Activated CD4-positive, CD25-positive, alpha-beta regulatory T cell treated with anti-CD3 and anti-CD28 coated beads, Interleukin-2, amount 50 U/mL, for 16 hours (primary cell): Measurements from ENCODE around the gene STK32B.
"Not testable (repeated sequence)": the region's sequence is repeated elsewhere in the genome, so short reads cannot be mapped to it uniquely, and the experiment has no call there.

Experiments used
- DNase-seq: peaks from one replicate; pipeline ENCODE4 v3.0.0-alpha.2; 2020; ENCODE audit warnings: low read depth, low spot score

The STK32B gene

GRCh38 chr4:5051278-5052203, at the start of gene STK32B:
Gene STK32B (plus strand): TSS chr4:5051480.
- DNase-seq, result no peak

- DNase-seq, result not testable (repeated sequence)
These were observed 49.6 kb upstream of the STK32B start for GRCh38 chr4:5001641-5002040.

- no peak for DNase-seq
These were observed 47.9 kb upstream of the STK32B start for GRCh38 chr4:5003372-5003857.

- DNase-seq, result no peak
These were observed 47.4 kb upstream of the STK32B start for GRCh38 chr4:5003918-5004317.

GRCh38 chr4:5004496-5004895, 46.8 kb upstream of the STK32B start:
- DNase-seq, result no peak

- DNase-seq, result not testable (repeated sequence)
These were observed 44.3 kb upstream of the STK32B start for GRCh38 chr4:5006932-5007331.

- no peak for DNase-seq
These were observed 41.5 kb upstream of the STK32B start for GRCh38 chr4:5009796-5010195.

- DNase-seq, result no peak
These were observed 40.3 kb upstream of the STK32B start for GRCh38 chr4:5010984-5011383.

- no peak for DNase-seq
These were observed 38.9 kb upstream of the STK32B start for GRCh38 chr4:5012244-5012898.

- DNase-seq, result no peak
These were observed 38.3 kb upstream of the STK32B start for GRCh38 chr4:5012958-5013357.

GRCh38 chr4:5014007-5014682, 37.1 kb upstream of the STK32B start:
- no peak for DNase-seq

- no peak for DNase-seq
These were observed 33.2 kb upstream of the STK32B start for GRCh38 chr4:5018096-5018495.

GRCh38 chr4:5018603-5019002, 32.7 kb upstream of the STK32B start:
- no peak for DNase-seq

GRCh38 chr4:5019274-5019673, 32.0 kb upstream of the STK32B start, which contains the start of gene CYTL1:
Gene CYTL1 (minus strand): TSS chr4:5019458. CDS start chr4:5019445, 13 bp downstream.
- DNase-seq, result no peak

- DNase-seq, result no peak
These were observed 31.5 kb upstream of the STK32B start for GRCh38 chr4:5019796-5020195.

GRCh38 chr4:5020341-5020740, 30.9 kb upstream of the STK32B start:
- DNase-seq, result no peak

- DNase-seq, result no peak
These were observed 29.7 kb upstream of the STK32B start for GRCh38 chr4:5021546-5021945.

- DNase-seq, result no peak
These were observed 26.6 kb upstream of the STK32B start for GRCh38 chr4:5024673-5025072.

GRCh38 chr4:5026371-5026770, 24.9 kb upstream of the STK32B start:
- DNase-seq, result no peak

GRCh38 chr4:5027346-5027745, 23.9 kb upstream of the STK32B start:
- no peak for DNase-seq

GRCh38 chr4:5028480-5028879, 22.8 kb upstream of the STK32B start:
- DNase-seq, result no peak

GRCh38 chr4:5029447-5029846, 21.8 kb upstream of the STK32B start:
- DNase-seq, result no peak
